Adipocyte (in vitro differentiated cells): ENCODE data around the gene SH3GL2.
A peak's percentile ranks its signal among the peaks of the same experiment; 100 is the strongest.

Source experiments
- DNase-seq: peaks from one replicate; pipeline ENCODE4 v3.0.0-alpha.2; 2015; ENCODE audit warnings: low read depth
- H3K27me3 ChIP-seq: replicated peaks from 2 replicates; pipeline ENCODE4 v1.7.0; 2013; ENCODE audit warnings: mild to moderate bottlenecking, low read length, moderate library complexity; ENCODE audit not compliant: control insufficient read depth, insufficient read depth
- H3K36me3 ChIP-seq: 2 replicates; pipeline ENCODE4 v1.7.0; 2013; ENCODE audit warnings: low read length, mild to moderate bottlenecking, moderate library complexity; ENCODE audit not compliant: control insufficient read depth, insufficient read depth, severe bottlenecking
- H3K4me1 ChIP-seq: 2 replicates; pipeline ENCODE4 v1.7.0; 2013; ENCODE audit warnings: mild to moderate bottlenecking, low read length, moderate library complexity; ENCODE audit not compliant: control insufficient read depth, insufficient read depth
- H3K4me3 ChIP-seq: 2 replicates; pipeline ENCODE4 v1.7.0; 2013; ENCODE audit warnings: mild to moderate bottlenecking, low read length, moderate library complexity
- H3K9ac ChIP-seq: 2 replicates; pipeline ENCODE4 v1.7.0; 2013; ENCODE audit warnings: mild to moderate bottlenecking, low read length, moderate library complexity
- H3K9me3 ChIP-seq: 2 replicates; pipeline ENCODE4 v1.7.0; 2013; ENCODE audit warnings: mild to moderate bottlenecking, low read length, moderate library complexity; ENCODE audit not compliant: control insufficient read depth

The SH3GL2 gene

GRCh38 chr9:17789316-17789715 is 210.4 kb downstream of the SH3GL2 start:
- Histone ChIP-seq H3K4me3 (no peak overlapping the region), H3K9me3 (no peaks in the 10 kb centered on the region), H3K36me3 (no peaks in the 10 kb centered on the region), H3K9ac (no peak overlapping the region), H3K4me1 (no peaks in the 10 kb centered on the region), H3K27me3 (peaks cover 6% of the 10 kb centered on the region)
- DNase-seq = no peak

- peaks cover under 1% of the 10 kb centered on the region for H3K4me1 ChIP-seq
- H3K4me3 ChIP-seq = no peak overlapping the region
- peak; percentile 9 for DNase-seq
- H3K36me3 ChIP-seq = no peaks in the 10 kb centered on the region
- H3K9ac ChIP-seq = no peak overlapping the region
- no peaks in the 10 kb centered on the region for H3K9me3 ChIP-seq
- H3K27me3 ChIP-seq = peaks cover 6% of the 10 kb centered on the region
These were observed 215.1 kb downstream of the SH3GL2 start for GRCh38 chr9:17793713-17794622.

- Histone ChIP-seq H3K9ac (no peak overlapping the region), H3K4me1 (peaks cover 10% of the 10 kb centered on the region), H3K36me3 (no peaks in the 10 kb centered on the region), H3K4me3 (no peak overlapping the region), H3K9me3 (no peaks in the 10 kb centered on the region), H3K27me3 (peaks cover 6% of the 10 kb centered on the region)
- DNase-seq = no peak
These were observed 216.9 kb downstream of the SH3GL2 start for GRCh38 chr9:17795744-17796143.

DNA sequence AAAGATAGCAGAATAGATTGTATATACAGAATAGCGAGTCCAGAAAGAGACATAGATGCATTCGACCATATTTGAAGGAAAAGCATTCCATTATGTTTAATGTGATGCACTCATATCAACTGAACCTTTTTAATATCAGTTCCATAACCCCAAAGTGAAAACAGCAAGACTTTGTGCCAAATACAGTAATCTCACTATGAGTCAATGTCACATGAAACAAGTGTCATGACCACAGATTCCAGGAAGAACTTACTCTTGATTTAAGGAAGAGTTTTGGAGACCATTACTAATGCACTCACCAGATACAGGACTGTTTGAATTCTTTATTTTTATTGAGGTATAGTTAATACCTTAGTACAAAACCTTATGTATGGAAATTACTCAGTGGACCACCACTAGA is 220.5 kb downstream of the SH3GL2 start:
- H3K9me3 ChIP-seq = no peaks in the 10 kb centered on the region
- DNase-seq = peak; percentile 9
- H3K27me3 ChIP-seq = peaks cover 7% of the 10 kb centered on the region
- no peak overlapping the region for H3K4me3 ChIP-seq
- H3K4me1 ChIP-seq = peaks cover 10% of the 10 kb centered on the region
- no peak overlapping the region for H3K9ac ChIP-seq
- H3K36me3 ChIP-seq = no peaks in the 10 kb centered on the region

GRCh38 chr9:17800418-17800817 is 221.6 kb downstream of the SH3GL2 start:
- Histone ChIP-seq H3K9me3 (no peaks in the 10 kb centered on the region), H3K4me1 (peaks cover 10% of the 10 kb centered on the region), H3K9ac (no peak overlapping the region), H3K4me3 (no peak overlapping the region), H3K27me3 (peaks cover 7% of the 10 kb centered on the region), H3K36me3 (no peaks in the 10 kb centered on the region)
- no peak for DNase-seq

DNA sequence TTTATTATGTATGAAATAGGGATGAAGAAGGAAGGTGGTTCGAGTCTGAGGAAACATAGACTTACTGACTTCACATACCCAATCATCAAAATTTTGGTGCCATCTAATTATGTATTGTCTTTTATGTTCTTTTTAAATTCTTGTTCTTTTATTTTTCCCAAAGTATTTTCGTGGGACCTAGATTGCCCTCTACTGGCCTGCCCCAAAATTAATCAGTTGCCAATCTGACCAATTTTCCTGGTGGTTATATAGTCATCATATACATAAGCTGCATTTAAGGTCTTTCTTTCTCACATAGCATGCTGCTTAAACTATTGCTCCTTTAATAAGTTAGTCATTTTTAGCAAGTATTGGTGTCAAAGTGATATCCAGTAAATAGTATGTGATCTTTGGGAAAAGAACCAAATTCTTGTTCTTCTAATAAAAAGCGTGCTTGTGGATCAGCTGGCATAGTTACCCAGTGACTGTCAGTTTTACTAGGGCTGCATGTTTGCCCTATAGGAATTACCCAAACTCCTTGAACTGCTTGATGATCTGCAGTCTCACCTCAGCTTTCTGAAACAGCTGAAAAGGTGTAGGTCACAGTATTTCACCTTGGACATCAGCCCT is 223.5 kb downstream of the SH3GL2 start:
- H3K4me3 ChIP-seq = no peak overlapping the region
- H3K36me3 ChIP-seq = no peaks in the 10 kb centered on the region
- H3K4me1 ChIP-seq = peaks cover 10% of the 10 kb centered on the region
- peaks cover 12% of the 10 kb centered on the region for H3K27me3 ChIP-seq
- peak; percentile 73 for DNase-seq
- H3K9ac ChIP-seq = no peak overlapping the region
- H3K9me3 ChIP-seq = no peaks in the 10 kb centered on the region

DNA sequence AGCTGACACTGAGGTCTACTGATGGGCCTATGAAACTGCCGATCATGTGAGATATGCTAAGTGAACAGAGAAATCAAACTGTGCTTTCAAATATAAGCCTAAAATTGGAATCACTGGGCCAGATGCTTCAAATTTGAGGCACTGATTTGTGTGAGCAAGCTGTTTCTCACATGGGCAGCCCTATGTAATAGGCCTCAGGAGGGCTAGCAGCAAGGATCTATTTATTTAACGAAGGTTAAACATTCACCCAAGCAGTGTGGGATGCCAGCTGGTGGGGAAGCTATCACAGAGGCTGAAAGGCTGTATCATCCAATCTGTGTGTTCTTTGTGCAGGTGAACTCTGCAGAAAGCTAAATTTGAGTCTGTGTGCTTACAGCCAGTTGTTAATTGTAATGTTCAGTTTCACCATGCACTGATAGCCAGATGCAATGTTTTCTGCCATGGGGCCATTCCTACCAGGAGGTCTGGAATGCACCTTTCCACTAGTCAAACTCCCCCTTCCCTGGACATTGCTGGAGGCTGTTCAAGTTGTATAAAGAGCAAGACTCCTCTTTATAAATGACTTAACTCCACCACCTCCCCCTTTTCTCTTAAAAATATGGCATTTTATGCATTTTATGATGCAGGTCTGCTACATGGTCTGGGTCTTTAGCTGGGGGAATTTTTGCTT is 228.9 kb downstream of the SH3GL2 start:
- no peak overlapping the region for H3K4me3 ChIP-seq
- H3K9ac ChIP-seq = no peak overlapping the region
- no peaks in the 10 kb centered on the region for H3K36me3 ChIP-seq
- H3K9me3 ChIP-seq = no peaks in the 10 kb centered on the region
- no peak for DNase-seq
- H3K27me3 ChIP-seq = peaks cover 27% of the 10 kb centered on the region
- no peaks in the 10 kb centered on the region for H3K4me1 ChIP-seq

DNA sequence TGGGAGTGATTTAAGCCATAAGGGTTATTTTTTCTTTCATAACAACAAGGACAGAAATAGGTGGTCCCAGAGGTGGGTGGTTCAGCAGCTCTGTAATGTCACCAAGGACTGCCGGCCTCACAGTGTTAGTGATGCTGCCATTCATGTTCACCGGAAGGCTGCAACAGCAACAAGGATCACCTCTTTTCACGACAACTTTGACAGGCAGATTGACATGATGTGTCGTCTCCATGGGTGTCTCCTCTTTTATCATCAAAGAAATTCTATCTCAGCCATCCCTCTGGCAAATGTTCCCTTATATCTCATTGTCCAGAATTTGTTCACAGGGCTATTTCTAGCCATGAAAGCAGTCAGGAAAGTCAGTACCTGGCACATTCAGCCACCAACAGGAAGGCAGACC is 231.5 kb downstream of the SH3GL2 start:
- no peaks in the 10 kb centered on the region for H3K9me3 ChIP-seq
- H3K27me3 ChIP-seq = peaks cover 32% of the 10 kb centered on the region
- no peak overlapping the region for H3K9ac ChIP-seq
- H3K36me3 ChIP-seq = no peaks in the 10 kb centered on the region
- H3K4me1 ChIP-seq = no peaks in the 10 kb centered on the region
- DNase-seq = no peak
- H3K4me3 ChIP-seq = no peak overlapping the region

- no peak overlapping the region for H3K4me3 ChIP-seq
- no peaks in the 10 kb centered on the region for H3K9me3 ChIP-seq
- H3K9ac ChIP-seq = no peak overlapping the region
- H3K36me3 ChIP-seq = no peaks in the 10 kb centered on the region
- no peaks in the 10 kb centered on the region for H3K4me1 ChIP-seq
- H3K27me3 ChIP-seq = peaks cover 27% of the 10 kb centered on the region
- peak; percentile 94 for DNase-seq
These were observed 232.1 kb downstream of the SH3GL2 start for GRCh38 chr9:17810728-17811571.

- DNase-seq = no peak
- Histone ChIP-seq H3K4me3 (no peak overlapping the region), H3K36me3 (no peaks in the 10 kb centered on the region), H3K27me3 (peaks cover 27% of the 10 kb centered on the region), H3K9me3 (no peaks in the 10 kb centered on the region), H3K4me1 (no peaks in the 10 kb centered on the region), H3K9ac (no peak overlapping the region)
These were observed 234.9 kb downstream of the SH3GL2 start for GRCh38 chr9:17813798-17814197.
